Measurements from ENCODE around the gene GARS1. TPM values are rescaled to one million over a fixed set of nuclear protein-coding genes. Genes with fewer than 3 reads are reported as not detected.
"Not testable (repeated sequence)": the region's sequence is repeated elsewhere in the genome, so short reads cannot be mapped to it uniquely, and the experiment has no call there.

The GARS1 gene
- polyA plus RNA-seq, 3 donors = 56.2 to 67.9 (median 58.4) TPM

- no peak overlapping the region for H3K27ac ChIP-seq (ENCODE audit: low read depth, low read length)
- WGBS, 3 donors = 86 to 95% (median 94%) methylated on average over 4 of the region's 4 CpGs
Measured at GRCh38 chr7:30613366-30614325, 19.0 kb downstream of the GARS1 start.

- H3K27ac ChIP-seq (ENCODE audit: low read depth, low read length) = no peak overlapping the region
- WGBS, 3 donors = 68 to 95% (median 89%) methylated on average over 4 of the region's 4 CpGs
Measured at GRCh38 chr7:30616318-30616717, 21.6 kb downstream of the GARS1 start.

DNA sequence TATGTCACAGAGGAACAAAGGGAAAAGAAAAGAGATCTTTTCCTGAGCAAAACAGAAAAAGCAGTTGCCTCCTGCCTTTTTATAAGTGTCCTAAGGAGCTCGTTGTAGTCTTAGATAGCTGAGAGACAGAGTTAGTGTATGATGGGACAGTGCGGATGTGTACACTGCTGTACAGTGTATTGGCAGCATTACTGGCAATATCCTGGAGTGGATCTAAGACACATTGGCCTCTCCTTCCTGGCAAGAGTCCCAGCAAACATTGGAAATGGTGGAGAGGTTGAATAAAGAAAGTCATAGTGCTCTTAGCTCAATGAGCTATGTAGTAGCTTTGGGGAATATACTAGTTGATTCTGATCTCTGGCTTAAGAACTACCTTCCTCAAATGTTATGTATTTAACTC, 22.7 kb downstream of the GARS1 start:
- 81 to 94% (median 82%) methylated on average over 2 of the region's 2 CpGs for WGBS, 3 donors

GRCh38 chr7:30618080-30618676, 23.5 kb downstream of the GARS1 start:
- H3K27ac ChIP-seq (ENCODE audit: low read depth, low read length) = no peak overlapping the region
- WGBS, 3 donors = 93 to 94% (median 93%) methylated on average over 4 of the region's 4 CpGs

More for the DNA sequence above, 22.7 kb downstream of the GARS1 start:
- no peak overlapping the region for H3K27ac ChIP-seq (ENCODE audit: low read depth, low read length)

- no peak overlapping the region for H3K27ac ChIP-seq (ENCODE audit: low read depth, low read length)
- WGBS, 3 donors = 50 to 84% (median 81%) methylated on average over 1 of the region's 1 CpG
Measured at GRCh38 chr7:30618961-30619360, 24.3 kb downstream of the GARS1 start.

- WGBS, 3 donors = 33 to 86% (median 82%) methylated on average over 1 of the region's 1 CpG
- no peak overlapping the region for H3K27ac ChIP-seq (ENCODE audit: low read depth, low read length)
Measured at GRCh38 chr7:30625283-30625682, 30.6 kb downstream of the GARS1 start.

- 92 to 96% (median 93%) methylated on average over 4 of the region's 4 CpGs for WGBS, 3 donors
- no peak overlapping the region for H3K27ac ChIP-seq (ENCODE audit: low read depth, low read length)
Measured at GRCh38 chr7:30627026-30627425, 32.3 kb downstream of the GARS1 start.

DNA sequence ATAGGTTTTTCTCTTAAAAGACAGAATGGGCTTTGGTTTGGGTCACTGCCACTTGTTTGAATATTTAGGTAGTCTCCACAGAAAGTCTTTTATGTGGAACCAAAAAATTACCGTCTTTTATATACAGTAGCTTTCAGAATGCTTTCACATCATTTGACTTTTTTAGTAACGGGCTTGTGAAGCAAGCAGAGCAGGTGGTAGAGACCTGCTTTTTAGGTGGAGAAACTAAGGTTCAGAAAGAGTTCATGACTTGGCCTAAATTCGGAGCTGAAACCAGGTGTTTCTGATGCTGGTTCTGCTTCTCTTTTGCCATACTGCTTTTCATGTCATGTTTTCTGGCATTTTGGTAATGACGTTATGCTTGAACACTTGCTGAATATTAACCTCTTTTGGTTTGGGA, 36.3 kb downstream of the GARS1 start:
- WGBS, 3 donors = 92 to 95% (median 94%) methylated on average over 4 of the region's 4 CpGs
- H3K27ac ChIP-seq (ENCODE audit: low read depth, low read length) = no peak overlapping the region

DNA sequence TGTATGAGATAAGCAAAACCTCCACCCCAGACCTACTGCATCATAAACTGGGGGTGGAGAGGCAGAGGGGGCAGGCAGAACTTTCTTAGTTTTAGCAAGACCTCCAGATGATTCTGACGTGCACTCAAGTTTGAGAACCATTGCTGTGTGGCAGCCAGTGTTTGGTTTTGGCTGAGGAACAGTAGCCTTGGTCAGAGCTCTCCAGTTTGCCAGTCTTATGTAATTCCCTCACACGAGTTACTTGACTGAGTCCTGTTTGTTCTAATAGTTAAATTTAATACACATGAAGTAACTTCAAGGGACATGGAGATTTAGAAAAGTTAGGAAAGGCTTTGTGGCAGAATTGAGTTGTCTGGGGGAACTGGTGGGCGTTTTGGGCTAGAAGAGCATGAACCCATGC, 38.5 kb downstream of the GARS1 start:
- 57 to 91% (median 84%) methylated on average over 3 of the region's 3 CpGs for WGBS, 3 donors
- H3K27ac ChIP-seq (ENCODE audit: low read depth, low read length) = no peak overlapping the region

- no peak overlapping the region for H3K27ac ChIP-seq (ENCODE audit: low read depth, low read length)
Measured at GRCh38 chr7:30634193-30634626, 39.5 kb downstream of the GARS1 start.

DNA sequence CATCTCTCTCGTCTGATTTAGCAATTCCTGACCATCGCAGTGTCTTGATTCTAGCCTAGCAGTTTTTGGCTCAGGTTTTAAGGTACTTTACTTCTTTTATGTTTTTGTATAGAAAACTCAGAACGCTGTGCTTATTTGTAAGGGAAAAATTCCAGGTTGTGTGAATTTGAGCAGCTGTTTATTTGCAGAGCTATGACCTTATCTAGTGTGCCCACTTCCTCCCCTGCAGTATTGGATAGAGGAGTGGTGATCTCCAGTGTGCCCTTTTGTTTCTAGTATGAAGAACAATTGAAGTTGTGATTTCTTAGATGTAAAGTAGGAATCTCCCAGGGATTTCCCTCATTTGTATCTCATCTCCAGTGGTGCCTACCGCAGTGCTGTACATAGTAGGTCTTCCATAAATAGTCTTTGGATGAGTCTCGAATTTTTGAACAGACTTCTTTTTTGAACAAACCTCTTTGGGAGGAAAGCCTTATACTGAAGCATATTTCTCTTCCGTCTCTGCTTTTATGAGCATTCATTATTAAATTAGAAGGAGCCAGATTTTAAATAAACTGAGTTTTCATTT, 40.0 kb downstream of the GARS1 start:
- 39 to 90% (median 90%) methylated on average over 6 of the region's 6 CpGs for WGBS, 3 donors
- H3K27ac ChIP-seq (ENCODE audit: low read depth, low read length) = no peak overlapping the region

More at GRCh38 chr7:30634193-30634626, 39.5 kb downstream of the GARS1 start:
- WGBS, 3 donors = 42 to 93% (median 92%) methylated on average over 1 of the region's 1 CpG

- WGBS, 3 donors = 82 to 99% (median 95%) methylated on average over 6 of the region's 6 CpGs
- H3K27ac ChIP-seq (ENCODE audit: low read depth, low read length) = no peak overlapping the region
Measured at GRCh38 chr7:30635798-30636197, 41.1 kb downstream of the GARS1 start.

DNA sequence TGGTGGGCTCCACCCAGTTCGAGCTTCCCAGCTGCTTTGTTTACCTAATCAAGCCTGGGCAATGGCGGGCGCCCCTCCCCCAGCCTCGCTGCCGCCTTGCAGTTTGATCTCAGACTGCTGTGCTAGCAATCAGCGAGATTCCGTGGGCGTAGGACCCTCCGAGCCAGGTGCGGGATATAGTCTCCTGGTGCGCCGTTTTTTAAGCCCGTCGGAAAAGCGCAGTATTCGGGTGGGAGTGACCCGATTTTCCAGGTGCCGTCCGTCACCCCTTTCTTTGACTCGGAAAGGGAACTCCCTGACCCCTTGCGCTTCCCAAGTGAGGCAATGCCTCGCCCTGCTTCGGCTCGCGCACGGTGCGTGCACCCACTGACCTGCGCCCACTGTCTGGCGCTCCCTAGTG, 47.6 kb downstream of the GARS1 start:
- 62 to 77% (median 76%) methylated on average over 10 to 15 of the region's 29 CpGs for WGBS, 3 donors

GRCh38 chr7:30642789-30643188, 48.1 kb downstream of the GARS1 start:
- H3K27ac ChIP-seq (ENCODE audit: low read depth, low read length) = no peak overlapping the region
- 73 to 86% (median 78%) methylated on average over 4 of the region's 4 CpGs for WGBS, 3 donors

More for the DNA sequence above, 47.6 kb downstream of the GARS1 start:
- H3K27ac ChIP-seq (ENCODE audit: low read depth, low read length) = not testable (repeated sequence)

GRCh38 chr7:30644286-30644955, 49.7 kb downstream of the GARS1 start:
- WGBS, 3 donors = 71 to 94% (median 92%) methylated on average over 4 of the region's 4 CpGs
- no peak overlapping the region for H3K27ac ChIP-seq (ENCODE audit: low read depth, low read length)

- no peak overlapping the region for H3K27ac ChIP-seq (ENCODE audit: low read depth, low read length)
- WGBS, 3 donors = 89 to 97% (median 93%) methylated on average over 3 of the region's 3 CpGs
Measured at GRCh38 chr7:30645661-30646060, 51.0 kb downstream of the GARS1 start.

GRCh38 chr7:30646154-30646553, 51.5 kb downstream of the GARS1 start:
- H3K27ac ChIP-seq (ENCODE audit: low read depth, low read length) = no peak overlapping the region
- WGBS, 3 donors = 92 to 94% (median 93%) methylated on average over 12 of the region's 12 CpGs

GRCh38 chr7:30647589-30648364, 53.1 kb downstream of the GARS1 start:
- H3K27ac ChIP-seq (ENCODE audit: low read depth, low read length) = no peak overlapping the region
- 80 to 91% (median 88%) methylated on average over 10 of the region's 10 CpGs for WGBS, 3 donors

All from adipose tissue (tissue), 3 donors.